PC-3 (cell line): ENCODE measurements around the gene SSC5D. TPM values are rescaled to one million over a fixed set of nuclear protein-coding genes. Genes with fewer than 3 reads are reported as not detected.

Experiments
- ATAC-seq: fragments of 200-7000 bp; cut with Tn5 transposase; 2 replicates; pipeline ENCODE4 v1.9.1; 2020; ENCODE audit warnings: mild to moderate bottlenecking, moderate library complexity
- BruUV-seq: library from RNA; stranded (reverse); fragments of 400-500 nt; replicated peaks from 2 replicates; lab custom pipeline; 2021; lab: Mats Ljungman, UMichigan
- CTCF ChIA-PET: fragments of 300-600 bp; sonication (Branson Sonifier 250); formaldehyde crosslinking; loops from one replicate; lab custom pipeline; 2022; ENCODE audit warnings: antibody characterized with exemption; lab: Charles Lee
- POLR2A ChIA-PET: fragments of 300-600 bp; sonication (Branson Sonifier 250); formaldehyde crosslinking; loops from one replicate; lab custom pipeline; 2022; ENCODE audit warnings: antibody characterized with exemption; ENCODE audit not compliant: unreplicated experiment; lab: Charles Lee
- DNase-seq: peaks from one replicate; pipeline ENCODE4 v3.0.0-alpha.2; 2015
- H2AFZ ChIP-seq: fragments of 300-600 bp; sonication (generic); 2 replicates; pipeline ENCODE4 v1.6.0; 2016; ENCODE audit warnings: antibody characterized with exemption, low read length
- H3F3A ChIP-seq: fragments of 300-600 bp; sonication (generic); one replicate; pipeline ENCODE4 v1.6.0; 2017; ENCODE audit warnings: antibody characterized with exemption, low read length, control low read depth, mild to moderate bottlenecking; ENCODE audit not compliant: unreplicated experiment
- H3K27ac ChIP-seq: fragments of 300-600 bp; sonication (generic); 2 replicates; pipeline ENCODE4 v1.5.1; 2016; ENCODE audit warnings: mild to moderate bottlenecking, low read length
- H3K27me3 ChIP-seq: fragments of 300-600 bp; sonication (generic); 2 replicates; pipeline ENCODE4 v1.6.1; 2016; ENCODE audit warnings: low read length, mixed read lengths
- H3K36me3 ChIP-seq: fragments of 300-600 bp; sonication (generic); 2 replicates; pipeline ENCODE4 v1.6.1; 2016; ENCODE audit warnings: low read depth, mixed run types, low read length, mixed read lengths
- H3K4me1 ChIP-seq: fragments of 300-600 bp; sonication (generic); 2 replicates; pipeline ENCODE4 v1.5.1; 2016; ENCODE audit warnings: low read length; ENCODE audit not compliant: insufficient read depth
- H3K4me2 ChIP-seq: fragments of 300-600 bp; sonication (generic); 2 replicates; pipeline ENCODE4 v1.6.0; 2016; ENCODE audit warnings: low read length
- H3K4me3 ChIP-seq: fragments of 300-600 bp; sonication (generic); 2 replicates; pipeline ENCODE4 v1.5.1; 2016; ENCODE audit warnings: mild to moderate bottlenecking, low read length, mixed read lengths
- H3K79me2 ChIP-seq: fragments of 300-600 bp; sonication (generic); 2 replicates; pipeline ENCODE4 v1.6.1; 2017; ENCODE audit warnings: low read length, mixed read lengths
- H3K9ac ChIP-seq: fragments of 300-600 bp; sonication (generic); 2 replicates; pipeline ENCODE4 v1.6.0; 2016; ENCODE audit warnings: mild to moderate bottlenecking, low read length
- H3K9me2 ChIP-seq: fragments of 300-600 bp; sonication (generic); replicated peaks from 2 replicates; pipeline ENCODE4 v1.6.1; 2016; ENCODE audit warnings: mixed run types, low read length, mixed read lengths
- H3K9me3 ChIP-seq: fragments of 300-600 bp; sonication (generic); 2 replicates; pipeline ENCODE4 v1.6.1; 2016; ENCODE audit warnings: low read length, mixed read lengths
- H4K20me1 ChIP-seq: fragments of 300-600 bp; sonication (generic); 2 replicates; pipeline ENCODE4 v1.6.1; 2016; ENCODE audit warnings: low read length, mixed read lengths
- CTCF ChIP-seq: fragments of 300-600 bp; sonication (generic); conservative IDR thresholded peaks from 2 replicates; pipeline ENCODE4 v1.5.1; 2017; ENCODE audit warnings: antibody characterized with exemption, low read depth, mild to moderate bottlenecking, low read length
- EZH2 ChIP-seq: fragments of 300-600 bp; sonication (generic); IDR thresholded peaks from one replicate; pipeline ENCODE4 v1.6.1; 2017; ENCODE audit warnings: antibody characterized with exemption, mild to moderate bottlenecking, low read length; ENCODE audit not compliant: unreplicated experiment
- EZH2phosphoT487 ChIP-seq: fragments of 300-600 bp; sonication (generic); IDR thresholded peaks from 2 replicates; pipeline ENCODE4 v1.6.1; 2018; ENCODE audit warnings: mild to moderate bottlenecking, antibody characterized with exemption, low read length, borderline replicate concordance
- intact Hi-C: fragments of 100-400 bp; cut with micrococcal nuclease; formaldehyde crosslinking; loops from 2 replicates; pipeline ENCODE4 v1.9.0; 2023
- total RNA-seq: library from RNA; depleted of rRNA; stranded (reverse); fragments of >200 nt; gene quantifications from 2 replicates; pipeline ENCODE4 v1.2.3, GENCODE V29; 2014

Gene SSC5D
- total RNA-seq, 1 experiment from 2014 or later = not detected

- H3K79me2 ChIP-seq = peaks cover 27% of the 10 kb centered on the region
- H3K4me1 ChIP-seq = peaks cover 13% of the 10 kb centered on the region
- ChIA-PET CTCF (interaction anchor here (0.7 to 1.1 kb wide), 4 partner anchors 43 to 487 kb away, joined by 3 to 11 read pairs (median 4); no protein-coding TSS in a partner anchor), POLR2A (interaction anchor here (0.6 to 1.1 kb wide), 7 partner anchors 12 to 1817 kb away, joined by 3 to 17 read pairs (median 4); no protein-coding TSS in a partner anchor)
- TSS peak; percentile 57 for BruUV-seq
- ATAC-seq (peak; percentile 97), DNase-seq (peak; percentile 100)
- H4K20me1 ChIP-seq = peaks cover 6% of the 10 kb centered on the region; the same call in 1 of the 2 replicates
- intact Hi-C loops = loop anchor here (5.0 kb wide), 1 partner anchor 171 kb away; no protein-coding TSS in a partner anchor
- no peaks in the 10 kb centered on the region for H3F3A ChIP-seq
- no peaks in the 10 kb centered on the region for H3K27me3 ChIP-seq
- peak within 1 kb of the TSS; percentile 81 for H3K27ac ChIP-seq
- H3K4me2 ChIP-seq = peak within 1 kb of the TSS; percentile 97
- H3K9me3 ChIP-seq = no peaks in the 10 kb centered on the region
- TF ChIP-seq CTCF (no peak), EZH2 (no peak), EZH2phosphoT487 (no peak)
- peak within 1 kb of the TSS; percentile 96 for H2AFZ ChIP-seq
- H3K9ac ChIP-seq = peak within 1 kb of the TSS; percentile 97
- no peaks in the 10 kb centered on the region for H3K9me2 ChIP-seq
- H3K4me3 ChIP-seq = peak within 1 kb of the TSS; percentile 91
- H3K36me3 ChIP-seq = 0 out of 2 replicates have a peak, but pooled peaks cover 2% of the 10 kb centered on the region
Measured at GRCh38 chr19:55461259-55461973, 26.8 kb upstream of the SSC5D start, which contains the start of gene ISOC2. Gene ISOC2, minus strand, starts transcription at chr19:55461642. Its CDS starts 5,156 bp downstream, at chr19:55456486.

- Histone ChIP-seq H3K9me2 (no peaks in the 10 kb centered on the region), H3K4me3 (peak overlapping the region; percentile 75), H3K9ac (peak overlapping the region; percentile 63), H2AFZ (peak overlapping the region; percentile 96), H3K36me3 (no peaks in the 10 kb centered on the region), H3K9me3 (no peaks in the 10 kb centered on the region), H3K27me3 (no peaks in the 10 kb centered on the region), H3K4me1 (peaks cover 13% of the 10 kb centered on the region), H3K79me2 (peaks cover 27% of the 10 kb centered on the region), H3K27ac (no peak overlapping the region), H4K20me1 (peaks cover 6% of the 10 kb centered on the region; the same call in 1 of the 2 replicates), H3K4me2 (peak overlapping the region; percentile 93), H3F3A (no peaks in the 10 kb centered on the region)
- ATAC-seq (no peak), DNase-seq (peak; percentile 44)
- ChIA-PET CTCF (interaction anchor here (0.7 to 1.1 kb wide), 4 partner anchors 42 to 487 kb away, joined by 3 to 11 read pairs (median 4); no protein-coding TSS in a partner anchor), POLR2A (interaction anchor here (0.6 to 1.1 kb wide), 6 partner anchors 12 to 1817 kb away, joined by 3 to 17 read pairs (median 4); no protein-coding TSS in a partner anchor)
- TSS peak; percentile 87 for BruUV-seq
- TF ChIP-seq CTCF (no peak), EZH2 (no peak), EZH2phosphoT487 (no peak)
- intact Hi-C loops = loop anchor here (5.0 kb wide), 1 partner anchor 170 kb away; no protein-coding TSS in a partner anchor
Measured at GRCh38 chr19:55461974-55462626, 26.1 kb upstream of the SSC5D start.
